Hepatocyte (in vitro differentiated cells): ENCODE results near the gene SLC44A1. TPM values are rescaled to one million over a fixed set of nuclear protein-coding genes. Genes with fewer than 3 reads are reported as not detected.

Experiments
- DNase-seq: peaks from one replicate; pipeline ENCODE4 v3.0.0-alpha.2; 2016; ENCODE audit warnings: low spot score
- H2AFZ ChIP-seq: fragments of 200-600 bp; sonication (generic); 2 replicates; pipeline ENCODE4 v1.6.0; 2016; ENCODE audit warnings: antibody characterized with exemption, mild to moderate bottlenecking
- H3K27ac ChIP-seq: fragments of 200-600 bp; sonication (generic); 2 replicates; pipeline ENCODE4 v1.5.1; 2016; ENCODE audit warnings: mild to moderate bottlenecking
- H3K27me3 ChIP-seq: fragments of 200-600 bp; sonication (generic); 2 replicates; pipeline ENCODE4 v1.6.1; 2016
- H3K36me3 ChIP-seq: fragments of 200-600 bp; sonication (generic); replicated peaks from 2 replicates; pipeline ENCODE4 v1.5.1; 2016; ENCODE audit warnings: low read depth; ENCODE audit not compliant: insufficient read depth
- H3K4me1 ChIP-seq: fragments of 200-600 bp; sonication (generic); 2 replicates; pipeline ENCODE4 v1.5.1; 2016; ENCODE audit warnings: mild to moderate bottlenecking, moderate library complexity; ENCODE audit not compliant: insufficient read depth
- H3K4me2 ChIP-seq: fragments of 200-600 bp; sonication (generic); 2 replicates; pipeline ENCODE4 v1.6.0; 2016
- H3K4me3 ChIP-seq: fragments of 200-600 bp; sonication (generic); 2 replicates; pipeline ENCODE4 v1.5.1; 2016; ENCODE audit warnings: mild to moderate bottlenecking
- H3K79me2 ChIP-seq: fragments of 200-600 bp; sonication (generic); 2 replicates; pipeline ENCODE4 v1.6.0; 2017; ENCODE audit warnings: mild to moderate bottlenecking
- H3K9me2 ChIP-seq: fragments of 200-600 bp; sonication (generic); replicated peaks from 2 replicates; pipeline ENCODE4 v1.6.0; 2017; ENCODE audit warnings: mild to moderate bottlenecking; ENCODE audit not compliant: insufficient read depth
- H3K9me3 ChIP-seq: fragments of 200-600 bp; sonication (generic); 2 replicates; pipeline ENCODE4 v1.5.1; 2016; ENCODE audit warnings: low read depth, mild to moderate bottlenecking
- H4K20me1 ChIP-seq: fragments of 200-600 bp; sonication (generic); 2 replicates; pipeline ENCODE4 v1.6.0; 2016; ENCODE audit warnings: mild to moderate bottlenecking; ENCODE audit not compliant: insufficient read depth, poor library complexity, severe bottlenecking
- CTCF ChIP-seq: fragments of 200-600 bp; sonication (generic); IDR thresholded peaks from 2 replicates; pipeline ENCODE4 v1.5.1; 2016; ENCODE audit warnings: antibody characterized with exemption, mild to moderate bottlenecking; ENCODE audit not compliant: poor library complexity
- EZH2 ChIP-seq: fragments of 200-600 bp; sonication (generic); IDR thresholded peaks from 2 replicates; pipeline ENCODE4 v1.6.1; 2016; ENCODE audit warnings: antibody characterized with exemption, mild to moderate bottlenecking, borderline replicate concordance
- EZH2phosphoT487 ChIP-seq: fragments of 200-600 bp; sonication (generic); IDR thresholded peaks from one replicate; pipeline ENCODE4 v1.6.1; 2018; ENCODE audit warnings: antibody characterized with exemption, mild to moderate bottlenecking, low read depth, moderate library complexity; ENCODE audit not compliant: unreplicated experiment, severe bottlenecking
- WGBS: methylation state at CpG from one replicate; pipeline ENCODE4 v1.1.6; 2016; ENCODE audit warnings: low lambda C conversion rate; ENCODE audit errors: missing lambda C conversion rate; 5-methylcytosine and 5-hydroxymethylcytosine counted together
- polyA plus RNA-seq: library from polyadenylated mRNA; unstranded; fragments of >200 nt; fragmentation: Nextera tagmentation; extraction: Ambion mirVana; gene quantifications from 2 replicates; pipeline ENCODE4 v1.2.1, GENCODE V29; 2016
- total RNA-seq: library from RNA; depleted of rRNA; stranded (reverse); fragments of >200 nt; gene quantifications from 2 replicates; pipeline ENCODE4 v1.2.3, GENCODE V29; 2014

Gene SLC44A1
- total and polyA plus RNA-seq, 2 experiments from 2014 or later: 31.3 to 64.9 TPM

GRCh38 chr9:105226055-105226454 lies 18.4 kb upstream of the SLC44A1 start:
- peaks cover 4% of the 10 kb centered on the region for H3K9me3 ChIP-seq
- no peaks in the 10 kb centered on the region for H3K36me3 ChIP-seq
- H3K79me2 ChIP-seq: no peaks in the 10 kb centered on the region
- H4K20me1 ChIP-seq: no peaks in the 10 kb centered on the region
- no peaks in the 10 kb centered on the region for H3K9me2 ChIP-seq
- H2AFZ ChIP-seq: no peak overlapping the region
- H3K4me3 ChIP-seq: no peak overlapping the region
- TF ChIP-seq EZH2 (no peak), EZH2phosphoT487 (no peak), CTCF (no peak)
- no peak overlapping the region for H3K27ac ChIP-seq
- no peak for DNase-seq
- H3K4me1 ChIP-seq: no peaks in the 10 kb centered on the region
- H3K4me2 ChIP-seq: no peak overlapping the region
- H3K27me3 ChIP-seq: no peaks in the 10 kb centered on the region

- H3K27ac ChIP-seq: no peak overlapping the region
- no peak for TF ChIP-seq CTCF
- no peak for TF ChIP-seq EZH2
- no peak for TF ChIP-seq EZH2phosphoT487
These were observed 12.2 kb upstream of the SLC44A1 start for GRCh38 chr9:105232207-105232606.

GRCh38 chr9:105233873-105234272 lies 10.6 kb upstream of the SLC44A1 start:
- Histone ChIP-seq H3K79me2 (no peaks in the 10 kb centered on the region), H3K4me2 (no peak overlapping the region), H4K20me1 (no peaks in the 10 kb centered on the region), H3K9me3 (no peaks in the 10 kb centered on the region), H2AFZ (no peak overlapping the region), H3K36me3 (no peaks in the 10 kb centered on the region), H3K27ac (no peak overlapping the region), H3K27me3 (no peaks in the 10 kb centered on the region), H3K4me1 (no peaks in the 10 kb centered on the region), H3K9me2 (no peaks in the 10 kb centered on the region), H3K4me3 (no peak overlapping the region)
- DNase-seq: no peak
- TF ChIP-seq EZH2 (no peak), CTCF (no peak), EZH2phosphoT487 (no peak)

More at GRCh38 chr9:105232207-105232606, 12.2 kb upstream of the SLC44A1 start:
- H2AFZ ChIP-seq: no peak overlapping the region
- H3K4me2 ChIP-seq: no peak overlapping the region
- H3K9me3 ChIP-seq: no peaks in the 10 kb centered on the region
- no peaks in the 10 kb centered on the region for H3K27me3 ChIP-seq
- no peak for DNase-seq
- no peaks in the 10 kb centered on the region for H4K20me1 ChIP-seq
- H3K36me3 ChIP-seq: no peaks in the 10 kb centered on the region
- no peak overlapping the region for H3K4me3 ChIP-seq
- no peaks in the 10 kb centered on the region for H3K4me1 ChIP-seq
- no peaks in the 10 kb centered on the region for H3K9me2 ChIP-seq
- H3K79me2 ChIP-seq: no peaks in the 10 kb centered on the region

- TF ChIP-seq EZH2phosphoT487 (no peak), CTCF (no peak), EZH2 (no peak)
- WGBS: 100% methylated on average over 1 of the region's 1 CpG
- H3K9me3 ChIP-seq: no peaks in the 10 kb centered on the region
These were observed 8.2 kb upstream of the SLC44A1 start for GRCh38 chr9:105236261-105236660.

More at GRCh38 chr9:105236261-105236660, 8.2 kb upstream of the SLC44A1 start:
- no peak overlapping the region for H3K4me3 ChIP-seq
- H3K27me3 ChIP-seq: no peaks in the 10 kb centered on the region
- no peak overlapping the region for H3K27ac ChIP-seq
- H3K9me2 ChIP-seq: no peaks in the 10 kb centered on the region
- H3K36me3 ChIP-seq: no peaks in the 10 kb centered on the region
- H3K4me1 ChIP-seq: no peaks in the 10 kb centered on the region
- no peaks in the 10 kb centered on the region for H4K20me1 ChIP-seq
- no peak for DNase-seq
- no peaks in the 10 kb centered on the region for H3K79me2 ChIP-seq
- no peak overlapping the region for H3K4me2 ChIP-seq
- H2AFZ ChIP-seq: no peak overlapping the region
